Astrocyte (in vitro differentiated cells and primary cell): ENCODE results near the gene RASGRF2.

Source experiments
- CTCF ChIP-seq: IDR thresholded peaks from 2 replicates; pipeline ENCODE4 v1.5.1; 2011; ENCODE audit warnings: low read depth, mild to moderate bottlenecking, inconsistent platforms, low read length, moderate library complexity; ENCODE audit not compliant: insufficient read depth
- EZH2 ChIP-seq: IDR thresholded peaks from 2 replicates; pipeline ENCODE4 v1.6.1; 2012; ENCODE audit warnings: mild to moderate bottlenecking, low read length, inconsistent platforms; ENCODE audit not compliant: insufficient read depth

GRCh38 chr5:81136557-81136956, 176.4 kb downstream of the RASGRF2 start:
- TF ChIP-seq CTCF: no peak
- TF ChIP-seq EZH2: no peak
